Measurements from ENCODE around the gene TLE4. TPM values are rescaled to one million over a fixed set of nuclear protein-coding genes. Genes with fewer than 3 reads are reported as not detected.

TLE4 gene
- polyA plus RNA-seq, 3 donors: 21.0 to 107 (median 21.7) TPM

- Mint-ChIP-seq H3K27ac (peak overlapping the region in 1 of 7 donors; percentile 2), H3K4me3 (no peak overlapping the region), H3K4me1 (peaks cover 16% of the 10 kb centered on the region), H3K9me3 (peaks cover 0 to 3% (median 0%) of the 10 kb centered on the region in 7 donors), H3K27me3 (ENCODE audit: low read depth in 3 of 3) (no peaks in the 10 kb centered on the region), H3K36me3 (peaks cover 57 to 67% of the 10 kb centered on the region in 2 donors)
- WGBS (ENCODE audit: insufficient coverage): 72% methylated on average over 2 of the region's 4 CpGs
- H3K4me3 ChIP-seq (replicated peaks in 1 of 3; ENCODE audit: low read depth in 2 of 3, low read length in 3 of 3): no peak overlapping the region
- H3K79me2 ChIP-seq (ENCODE audit: insufficient read depth, low read length): peaks cover 64% of the 10 kb centered on the region
- no peak overlapping the region for H3K9ac ChIP-seq (ENCODE audit: insufficient read depth, low read length, poor library complexity, severe bottlenecking)
- no peak for TF ChIP-seq CTCF (IDR thresholded peaks at IDR 0.05)
- DNase-seq: no peak
- H2AFZ ChIP-seq (ENCODE audit: insufficient read depth, low read depth, low read length, poor library complexity, severe bottlenecking): no peak overlapping the region
- no peak overlapping the region for H3K4me2 ChIP-seq (replicated peaks; ENCODE audit: extremely low read depth, low read length, poor library complexity, severe bottlenecking)
- peaks cover 17 to 50% of the 10 kb centered on the region in 2 donors for H3K36me3 ChIP-seq (replicated peaks in 1 of 2; ENCODE audit: control insufficient read depth in 1 of 2, insufficient read depth in 2 of 2, low read length in 2 of 2)
- no peak overlapping the region for H3K27ac ChIP-seq (ENCODE audit: low read depth in 1 of 2, low read length in 2 of 2)
- no peaks in the 10 kb centered on the region for H3K27me3 ChIP-seq (ENCODE audit: control insufficient read depth in 2 of 2, insufficient read depth in 2 of 2, low read length in 2 of 2)
- intact Hi-C loops (cut with micrococcal nuclease): no loop called here
- H4K20me1 ChIP-seq (ENCODE audit: insufficient read depth, low read length): peaks cover 91% of the 10 kb centered on the region
- H3K9me3 ChIP-seq (replicated peaks in 1 of 2; ENCODE audit: control insufficient read depth in 1 of 2, insufficient read depth in 1 of 2, low read length in 2 of 2): no peaks in the 10 kb centered on the region
- no peaks in the 10 kb centered on the region for H3K4me1 ChIP-seq (ENCODE audit: control insufficient read depth in 1 of 2, insufficient read depth in 2 of 2, low read length in 2 of 2)
These were observed 101.1 kb downstream of the TLE4 start for GRCh38 chr9:79672891-79673290.

GRCh38 chr9:79673614-79674013 is 101.8 kb downstream of the TLE4 start:
- H3K9me3 ChIP-seq (replicated peaks in 1 of 2; ENCODE audit: control insufficient read depth in 1 of 2, insufficient read depth in 1 of 2, low read length in 2 of 2): no peaks in the 10 kb centered on the region
- Mint-ChIP-seq H3K4me1 (peaks cover 16% of the 10 kb centered on the region), H3K36me3 (peaks cover 55 to 62% of the 10 kb centered on the region in 2 donors), H3K9me3 (peaks cover 0 to 3% (median 0%) of the 10 kb centered on the region in 7 donors), H3K27me3 (ENCODE audit: low read depth in 3 of 3) (no peaks in the 10 kb centered on the region), H3K27ac (peak overlapping the region in 5 of 7 donors; percentile 26 to 80 (median 63)), H3K4me3 (no peak overlapping the region)
- no peaks in the 10 kb centered on the region for H3K27me3 ChIP-seq (ENCODE audit: control insufficient read depth in 2 of 2, insufficient read depth in 2 of 2, low read length in 2 of 2)
- no peak for TF ChIP-seq CTCF (IDR thresholded peaks at IDR 0.05)
- H3K4me2 ChIP-seq (replicated peaks; ENCODE audit: extremely low read depth, low read length, poor library complexity, severe bottlenecking): no peak overlapping the region
- WGBS (ENCODE audit: insufficient coverage): no CpG with 5 or more reads among the region's 3 CpGs
- H3K27ac ChIP-seq (ENCODE audit: low read depth in 1 of 2, low read length in 2 of 2): peak overlapping the region in 1 of 2 donors; percentile 21
- DNase-seq: no peak
- H3K36me3 ChIP-seq (replicated peaks in 1 of 2; ENCODE audit: control insufficient read depth in 1 of 2, insufficient read depth in 2 of 2, low read length in 2 of 2): peaks cover 17 to 46% of the 10 kb centered on the region in 2 donors
- intact Hi-C loops (cut with micrococcal nuclease): no loop called here
- peaks cover 87% of the 10 kb centered on the region for H4K20me1 ChIP-seq (ENCODE audit: insufficient read depth, low read length)
- no peaks in the 10 kb centered on the region for H3K4me1 ChIP-seq (ENCODE audit: control insufficient read depth in 1 of 2, insufficient read depth in 2 of 2, low read length in 2 of 2)
- H3K79me2 ChIP-seq (ENCODE audit: insufficient read depth, low read length): peaks cover 61% of the 10 kb centered on the region
- no peak overlapping the region for H2AFZ ChIP-seq (ENCODE audit: insufficient read depth, low read depth, low read length, poor library complexity, severe bottlenecking)
- H3K9ac ChIP-seq (ENCODE audit: insufficient read depth, low read length, poor library complexity, severe bottlenecking): no peak overlapping the region
- H3K4me3 ChIP-seq (replicated peaks in 1 of 3; ENCODE audit: low read depth in 2 of 3, low read length in 3 of 3): no peak overlapping the region

All from CD14-positive monocyte (primary cell).